ENCODE measurements around the gene EFNA5.

EFNA5 gene

DNA sequence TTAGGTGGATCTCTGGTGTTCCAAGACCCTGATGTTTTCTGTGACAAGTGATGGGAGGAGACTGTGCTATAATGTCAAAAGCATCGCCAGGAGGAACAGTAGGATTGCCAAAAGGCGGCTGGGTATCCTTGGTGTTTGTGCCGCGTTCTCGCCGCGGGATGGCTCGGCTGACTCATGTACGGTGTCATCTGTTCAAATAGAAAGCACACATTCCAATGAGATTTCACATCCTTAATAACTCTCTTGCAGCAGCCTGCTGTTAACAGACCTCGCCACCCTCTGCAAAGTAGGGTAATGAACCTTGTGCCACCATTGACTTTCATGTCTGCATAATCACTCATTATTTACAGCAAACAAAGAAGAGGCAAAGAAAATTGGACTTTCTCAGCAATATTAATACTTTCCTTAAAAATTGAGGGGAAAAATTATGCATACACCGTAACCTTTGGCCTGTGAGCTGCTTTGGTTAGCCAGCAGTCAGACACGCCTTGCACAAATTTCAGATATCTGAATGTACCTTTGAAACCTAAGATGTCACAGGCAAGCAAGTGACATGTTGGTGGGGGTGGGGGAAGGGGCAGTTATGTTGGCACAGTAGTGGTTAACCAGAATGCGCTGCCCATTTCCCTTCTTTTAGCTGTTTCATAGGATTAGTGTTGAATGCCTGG is 289.4 kb downstream of the EFNA5 start:
- TF ChIP-seq, protein P1, sequence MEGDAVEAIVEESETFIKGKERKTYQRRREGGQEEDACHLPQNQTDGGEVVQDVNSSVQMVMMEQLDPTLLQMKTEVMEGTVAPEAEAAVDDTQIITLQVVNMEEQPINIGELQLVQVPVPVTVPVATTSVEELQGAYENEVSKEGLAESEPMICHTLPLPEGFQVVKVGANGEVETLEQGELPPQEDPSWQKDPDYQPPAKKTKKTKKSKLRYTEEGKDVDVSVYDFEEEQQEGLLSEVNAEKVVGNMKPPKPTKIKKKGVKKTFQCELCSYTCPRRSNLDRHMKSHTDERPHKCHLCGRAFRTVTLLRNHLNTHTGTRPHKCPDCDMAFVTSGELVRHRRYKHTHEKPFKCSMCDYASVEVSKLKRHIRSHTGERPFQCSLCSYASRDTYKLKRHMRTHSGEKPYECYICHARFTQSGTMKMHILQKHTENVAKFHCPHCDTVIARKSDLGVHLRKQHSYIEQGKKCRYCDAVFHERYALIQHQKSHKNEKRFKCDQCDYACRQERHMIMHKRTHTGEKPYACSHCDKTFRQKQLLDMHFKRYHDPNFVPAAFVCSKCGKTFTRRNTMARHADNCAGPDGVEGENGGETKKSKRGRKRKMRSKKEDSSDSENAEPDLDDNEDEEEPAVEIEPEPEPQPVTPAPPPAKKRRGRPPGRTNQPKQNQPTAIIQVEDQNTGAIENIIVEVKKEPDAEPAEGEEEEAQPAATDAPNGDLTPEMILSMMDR (IDR thresholded peaks at IDR 0.05; ENCODE audit: low read depth, low read length), result no peak
- DNase-seq (ENCODE audit: low read depth in 2 of 2), result peak; percentile 74 to 85
- H3K4me3 ChIP-seq (replicated peaks in 1 of 2; ENCODE audit: low read depth in 2 of 2, low read length in 2 of 2), result no peak overlapping the region

GRCh38 chr5:107380654-107381053 is 290.1 kb downstream of the EFNA5 start:
- DNase-seq (ENCODE audit: low read depth in 2 of 2), result no peak
- TF ChIP-seq, protein P1 (IDR thresholded peaks at IDR 0.05; ENCODE audit: low read depth, low read length), result no peak
- H3K4me3 ChIP-seq (replicated peaks in 1 of 2; ENCODE audit: low read depth in 2 of 2, low read length in 2 of 2), result no peak overlapping the region

- DNase-seq (ENCODE audit: low read depth in 2 of 2), result peak in 1 of 2 donors; percentile 55
- TF ChIP-seq, protein P1 (IDR thresholded peaks at IDR 0.05; ENCODE audit: low read depth, low read length), result no peak
- H3K4me3 ChIP-seq (replicated peaks in 1 of 2; ENCODE audit: low read depth in 2 of 2, low read length in 2 of 2), result no peak overlapping the region
Observed at GRCh38 chr5:107378218-107378899, 292.4 kb downstream of the EFNA5 start.

GRCh38 chr5:107377277-107377609 is 293.5 kb downstream of the EFNA5 start:
- no peak for DNase-seq (ENCODE audit: low read depth in 2 of 2)
- TF ChIP-seq, protein P1 (IDR thresholded peaks at IDR 0.05; ENCODE audit: low read depth, low read length), result no peak
- H3K4me3 ChIP-seq (replicated peaks in 1 of 2; ENCODE audit: low read depth in 2 of 2, low read length in 2 of 2), result no peak overlapping the region

GRCh38 chr5:107376546-107377276 is 294.0 kb downstream of the EFNA5 start:
- TF ChIP-seq, protein P1 (IDR thresholded peaks at IDR 0.05; ENCODE audit: low read depth, low read length), result no peak
- no peak overlapping the region for H3K4me3 ChIP-seq (replicated peaks in 1 of 2; ENCODE audit: low read depth in 2 of 2, low read length in 2 of 2)
- peak in 1 of 2 donors; percentile 71 for DNase-seq (ENCODE audit: low read depth in 2 of 2)

DNA sequence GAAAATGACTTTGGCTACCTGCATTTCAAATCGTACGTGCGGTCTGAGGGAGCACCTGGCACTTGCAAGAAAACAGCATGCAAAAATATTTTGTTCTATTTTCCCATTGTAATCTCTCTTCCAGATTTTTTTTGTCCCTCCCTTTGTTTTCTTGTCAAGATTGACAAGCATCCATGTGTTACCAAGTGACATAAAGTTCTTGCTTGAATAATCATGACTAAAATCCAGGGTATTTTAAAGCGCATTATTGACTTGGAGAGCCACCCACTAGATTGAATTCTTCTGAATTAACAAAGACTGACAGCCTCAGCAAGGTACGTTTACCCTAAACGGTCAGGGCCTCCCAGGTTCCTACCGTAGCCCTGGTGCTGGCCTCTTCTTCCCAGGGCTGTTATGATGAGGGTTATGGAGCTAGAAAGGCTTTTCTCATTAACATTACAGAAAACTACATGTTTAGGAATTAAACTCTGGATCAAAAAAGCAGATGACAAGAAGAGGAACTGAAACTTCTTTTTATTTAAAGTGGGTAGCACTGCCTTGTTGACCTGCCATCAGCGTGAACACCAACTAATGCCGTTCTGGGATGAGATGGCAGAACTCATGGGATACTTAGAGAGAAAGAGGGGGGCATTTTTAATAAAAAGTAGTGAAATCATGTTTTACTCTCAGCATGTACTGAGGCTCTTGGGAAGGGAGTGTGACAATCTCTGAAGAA is 297.0 kb downstream of the EFNA5 start:
- TF ChIP-seq, protein P1 (IDR thresholded peaks at IDR 0.05; ENCODE audit: low read depth, low read length), result no peak
- no peak overlapping the region for H3K4me3 ChIP-seq (replicated peaks in 1 of 2; ENCODE audit: low read depth in 2 of 2, low read length in 2 of 2)
- DNase-seq (ENCODE audit: low read depth in 2 of 2), result no peak
